HG02852 (cell line): ENCODE data around the gene KIF18B.
A peak's percentile ranks its signal among the peaks of the same experiment; 100 is the strongest.

Experiments
- ATAC-seq: cut with Tn5 transposase; IDR thresholded peaks from one replicate; pipeline ENCODE4 v1.9.1; 2021; ENCODE audit warnings: mild to moderate bottlenecking, moderate library complexity; ENCODE audit not compliant: unreplicated experiment

Gene KIF18B

GRCh38 chr17:44921122-44921882, 26.3 kb downstream of the KIF18B start:
- ATAC-seq: no peak

- no peak for ATAC-seq
Observed at GRCh38 chr17:44920565-44920940, 27.0 kb downstream of the KIF18B start.

GRCh38 chr17:44919885-44920564, 27.5 kb downstream of the KIF18B start:
- ATAC-seq: peak; percentile 61

- ATAC-seq: no peak
Observed at GRCh38 chr17:44919411-44919810, 28.2 kb downstream of the KIF18B start.

GRCh38 chr17:44918006-44918405, 29.6 kb downstream of the KIF18B start:
- no peak for ATAC-seq

- ATAC-seq: no peak
Observed at GRCh38 chr17:44917456-44917855, 30.1 kb downstream of the KIF18B start.

GRCh38 chr17:44916781-44917241, 30.8 kb downstream of the KIF18B start:
- ATAC-seq: no peak

- ATAC-seq: no peak
Observed at GRCh38 chr17:44915862-44916780, 31.5 kb downstream of the KIF18B start.

GRCh38 chr17:44915321-44915726, 32.2 kb downstream of the KIF18B start, which contains the start of gene GFAP:
Gene GFAP (minus strand): TSS chr17:44915500. CDS start chr17:44915486, 14 bp downstream.
- no peak for ATAC-seq

GRCh38 chr17:44914698-44915271, 32.8 kb downstream of the KIF18B start:
- ATAC-seq: no peak

GRCh38 chr17:44914148-44914547, 33.4 kb downstream of the KIF18B start:
- ATAC-seq: no peak

GRCh38 chr17:44913676-44914075, 33.9 kb downstream of the KIF18B start:
- no peak for ATAC-seq

GRCh38 chr17:44912763-44913544, 34.6 kb downstream of the KIF18B start:
- no peak for ATAC-seq

- ATAC-seq: no peak
Observed at GRCh38 chr17:44911133-44912001, 36.2 kb downstream of the KIF18B start.

- no peak for ATAC-seq
Observed at GRCh38 chr17:44910231-44911106, 37.1 kb downstream of the KIF18B start.

GRCh38 chr17:44909681-44910144, 37.9 kb downstream of the KIF18B start:
- ATAC-seq: no peak

GRCh38 chr17:44908761-44909326, 38.7 kb downstream of the KIF18B start:
- ATAC-seq: no peak
